Breast epithelium (tissue), 3 donors: ENCODE data around the gene RMND5A. TPM values are rescaled to one million over a fixed set of nuclear protein-coding genes. Genes with fewer than 3 reads are reported as not detected.

ENCODE experiments used
- total RNA-seq, 3 donors: library from RNA; depleted of rRNA; stranded (reverse); fragments of >200 nt; gene quantifications; one replicate each; pipeline ENCODE4 v1.1.0, GENCODE V29; 2016

RMND5A gene
- total RNA-seq, 3 donors from 2014 or later, result 41.6 to 61.6 (median 44.3) TPM

Other genes with a start within 250 kb of the RMND5A start
- 100 to 1,000 TPM in 1 of 3 donors, 10 to 100 TPM in 2; 77.7 to 202 (median 97.3) TPM for gene CHMP3, start 156.8 kb upstream of the RMND5A start, total RNA-seq
- 10 to 100 TPM; 35.4 to 60.3 (median 37.4) TPM for gene RNF103, start 96.4 kb upstream of the RMND5A start, total RNA-seq
- 1 to 10 TPM in 2 of 3 donors, under 1 TPM in 1; 0.96 to 3.2 (median 2.0) TPM for gene CD8A, start 70.6 kb downstream of the RMND5A start, total RNA-seq
- gene CD8B, start 141.6 kb downstream of the RMND5A start, total RNA-seq, result 1 to 10 TPM in 2 of 3 donors, under 1 TPM in 1; 0.64 to 3.6 (median 3.5) TPM
- 1 to 10 TPM; 1.3 to 4.9 (median 1.9) TPM for gene RGPD1, start 221.8 kb downstream of the RMND5A start, total RNA-seq